SK-N-SH treated with all-trans-retinoic acid at 6 μM for 48 hours (cell line): ENCODE measurements around the gene PTGIS.

Experiments used
- ATAC-seq: fragments of 200-7000 bp; cut with Tn5 transposase; 3 replicates; pipeline ENCODE4 v1.9.1; 2020; ENCODE audit warnings: mild to moderate bottlenecking, moderate library complexity
- ARNTL ChIP-seq: fragments of 450-650 bp; formaldehyde crosslinking; IDR thresholded peaks from 2 replicates; pipeline ENCODE4 v1.5.0; 2020; ENCODE audit warnings: low read depth, mild to moderate bottlenecking, moderate library complexity, borderline replicate concordance
- BACH2 ChIP-seq: fragments of 250-450 bp; sonication (Bioruptor Pico); IDR thresholded peaks from 2 replicates; pipeline ENCODE4 v1.9.0; 2021; ENCODE audit warnings: mild to moderate bottlenecking, borderline replicate concordance
- CREB5 ChIP-seq: fragments of 250-450 bp; sonication (Bioruptor Pico); IDR thresholded peaks from 2 replicates; pipeline ENCODE4 v1.5.1; 2020; ENCODE audit warnings: low read depth, mild to moderate bottlenecking, moderate library complexity
- CSDC2 ChIP-seq: fragments of 250-450 bp; sonication (Bioruptor Pico); IDR thresholded peaks from 2 replicates; pipeline ENCODE4 v1.5.0; 2020; ENCODE audit warnings: mild to moderate bottlenecking, moderate library complexity
- ESRRG ChIP-seq: fragments of 250-450 bp; sonication (Bioruptor Pico); IDR thresholded peaks from 2 replicates; pipeline ENCODE4 v1.6.1; 2021; ENCODE audit warnings: mild to moderate bottlenecking
- GLIS3 ChIP-seq: fragments of 250-450 bp; sonication (Bioruptor Pico); IDR thresholded peaks from 2 replicates; pipeline ENCODE4 v1.5.0; 2020; ENCODE audit warnings: mild to moderate bottlenecking, moderate library complexity
- ISL1 ChIP-seq: fragments of 250-450 bp; sonication (Bioruptor Pico); IDR thresholded peaks from 2 replicates; pipeline ENCODE4 v2.1.2; 2022; ENCODE audit warnings: mild to moderate bottlenecking, moderate library complexity
- OSR1 ChIP-seq: fragments of 250-450 bp; sonication (Bioruptor Pico); IDR thresholded peaks from 2 replicates; pipeline ENCODE4 v1.8.0; 2022; ENCODE audit warnings: moderate library complexity, mild to moderate bottlenecking, inconsistent platforms
- POU6F1 ChIP-seq: fragments of 250-450 bp; sonication (Bioruptor Pico); IDR thresholded peaks from 2 replicates; pipeline ENCODE4 v1.8.0; 2021; ENCODE audit warnings: low read depth, mild to moderate bottlenecking, moderate library complexity, borderline replicate concordance
- PPARA ChIP-seq: fragments of 250-450 bp; sonication (Bioruptor Pico); IDR thresholded peaks from 2 replicates; pipeline ENCODE4 v1.5.0; 2020; ENCODE audit warnings: mild to moderate bottlenecking, borderline replicate concordance
- RARB ChIP-seq: fragments of 250-450 bp; sonication (Bioruptor Pico); IDR thresholded peaks from 2 replicates; pipeline ENCODE4 v1.8.0; 2021; ENCODE audit warnings: mild to moderate bottlenecking, moderate library complexity
- SNAI2 ChIP-seq: fragments of 250-450 bp; sonication (Bioruptor Pico); IDR thresholded peaks from 2 replicates; pipeline ENCODE4 v1.5.0; 2020; ENCODE audit warnings: mild to moderate bottlenecking, moderate library complexity
- TCF4 ChIP-seq: fragments of 250-450 bp; sonication (Bioruptor Pico); IDR thresholded peaks from 2 replicates; pipeline ENCODE4 v1.8.0; 2021; ENCODE audit warnings: mild to moderate bottlenecking, moderate library complexity, borderline replicate concordance
- TOX ChIP-seq: fragments of 250-450 bp; sonication (Bioruptor Pico); IDR thresholded peaks from 2 replicates; pipeline ENCODE4 v1.8.0; 2021; ENCODE audit warnings: mild to moderate bottlenecking, moderate library complexity, borderline replicate concordance
- TSHZ2 ChIP-seq: fragments of 250-450 bp; sonication (Bioruptor Pico); IDR thresholded peaks from 2 replicates; pipeline ENCODE4 v1.5.0; 2020; ENCODE audit warnings: mild to moderate bottlenecking, moderate library complexity
- ZC3H10 ChIP-seq: fragments of 250-450 bp; sonication (Bioruptor Pico); IDR thresholded peaks from 2 replicates; pipeline ENCODE4 v1.5.1; 2021; ENCODE audit warnings: mild to moderate bottlenecking, moderate library complexity
- ZFP3 ChIP-seq: fragments of 250-450 bp; sonication (Bioruptor Pico); IDR thresholded peaks from 2 replicates; pipeline ENCODE4 v1.5.0; 2020; ENCODE audit warnings: mild to moderate bottlenecking, moderate library complexity
- ZFP30 ChIP-seq: fragments of 450-650 bp; formaldehyde crosslinking; IDR thresholded peaks from 2 replicates; pipeline ENCODE4 v1.5.0; 2022; ENCODE audit warnings: mild to moderate bottlenecking, moderate library complexity
- ZNF565 ChIP-seq: fragments of 450-650 bp; formaldehyde crosslinking; conservative IDR thresholded peaks from 2 replicates; pipeline ENCODE4 v1.5.0; 2020; ENCODE audit warnings: low read depth, mild to moderate bottlenecking, moderate library complexity
- ZNF70 ChIP-seq: fragments of 450-650 bp; formaldehyde crosslinking; IDR thresholded peaks from 2 replicates; pipeline ENCODE4 v1.5.0; 2020; ENCODE audit warnings: mild to moderate bottlenecking, moderate library complexity
- ZNF8 ChIP-seq: fragments of 450-650 bp; formaldehyde crosslinking; IDR thresholded peaks from 2 replicates; pipeline ENCODE4 v1.5.0; 2020; ENCODE audit warnings: mild to moderate bottlenecking, moderate library complexity
- TF ChIP-seq, protein P1 (sequence below): fragments of 250-450 bp; sonication (Bioruptor Pico); IDR thresholded peaks from 2 replicates; pipeline ENCODE4 v1.5.1; 2021; ENCODE audit warnings: mild to moderate bottlenecking, moderate library complexity
- TF ChIP-seq, protein P2 (sequence below): fragments of 250-450 bp; sonication (Bioruptor Pico); IDR thresholded peaks from 2 replicates; pipeline ENCODE4 v1.8.0; 2020; ENCODE audit warnings: mild to moderate bottlenecking, moderate library complexity, borderline replicate concordance

The PTGIS gene

DNA sequence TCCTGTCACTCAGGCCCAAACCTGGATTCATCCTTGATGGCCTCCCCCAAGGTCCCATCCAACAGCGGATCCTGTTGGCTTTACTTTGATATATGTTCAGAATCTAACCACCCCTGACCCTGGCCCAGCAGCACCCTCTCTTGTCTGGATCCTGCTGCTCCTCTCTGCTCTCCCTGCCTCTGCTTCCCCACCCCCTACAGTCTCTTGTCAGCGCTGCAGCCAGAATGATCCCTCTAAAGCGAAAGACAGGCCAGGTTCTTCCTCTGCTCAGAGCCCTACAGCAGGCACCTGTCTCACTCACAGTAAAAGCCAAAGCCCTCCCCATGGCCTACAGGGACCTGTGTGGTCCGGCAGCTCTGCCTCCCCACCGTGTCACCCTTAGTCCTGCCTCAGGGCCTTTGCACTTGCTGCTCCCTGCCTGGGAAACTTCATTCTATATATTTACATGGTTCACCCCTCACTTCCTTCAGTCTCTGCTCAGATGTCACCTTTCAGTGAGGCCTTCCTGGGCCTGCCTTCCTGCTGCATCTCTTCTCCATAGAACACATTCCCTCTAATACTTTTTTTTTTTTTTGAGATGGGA is 48.1 kb downstream of the PTGIS start:
- peak; percentile 30; the same call in 1 of the 3 replicates for ATAC-seq
- TF ChIP-seq PPARA (no peak), ISL1 (CRISPR knock-in tag) (no peak), ZC3H10 (CRISPR knock-in tag) (no peak), OSR1 (CRISPR knock-in tag) (no peak), CSDC2 (CRISPR knock-in tag) (no peak), ZNF8 (CRISPR knock-in tag) (no peak), BACH2 (CRISPR knock-in tag) (no peak), ZFP3 (CRISPR knock-in tag) (no peak), TCF4 (no peak), SNAI2 (no peak), ZNF565 (CRISPR knock-in tag) (no peak), GLIS3 (no peak), TOX (CRISPR knock-in tag) (no peak), RARB (no peak), CREB5 (no peak), TSHZ2 (CRISPR knock-in tag) (no peak), ESRRG (no peak), POU6F1 (CRISPR knock-in tag) (no peak)
- TF ChIP-seq, protein P1, sequence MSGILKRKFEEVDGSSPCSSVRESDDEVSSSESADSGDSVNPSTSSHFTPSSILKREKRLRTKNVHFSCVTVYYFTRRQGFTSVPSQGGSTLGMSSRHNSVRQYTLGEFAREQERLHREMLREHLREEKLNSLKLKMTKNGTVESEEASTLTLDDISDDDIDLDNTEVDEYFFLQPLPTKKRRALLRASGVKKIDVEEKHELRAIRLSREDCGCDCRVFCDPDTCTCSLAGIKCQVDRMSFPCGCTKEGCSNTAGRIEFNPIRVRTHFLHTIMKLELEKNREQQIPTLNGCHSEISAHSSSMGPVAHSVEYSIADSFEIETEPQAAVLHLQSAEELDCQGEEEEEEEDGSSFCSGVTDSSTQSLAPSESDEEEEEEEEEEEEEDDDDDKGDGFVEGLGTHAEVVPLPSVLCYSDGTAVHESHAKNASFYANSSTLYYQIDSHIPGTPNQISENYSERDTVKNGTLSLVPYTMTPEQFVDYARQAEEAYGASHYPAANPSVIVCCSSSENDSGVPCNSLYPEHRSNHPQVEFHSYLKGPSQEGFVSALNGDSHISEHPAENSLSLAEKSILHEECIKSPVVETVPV (CRISPR knock-in tag): no peak
- TF ChIP-seq, protein P2, sequence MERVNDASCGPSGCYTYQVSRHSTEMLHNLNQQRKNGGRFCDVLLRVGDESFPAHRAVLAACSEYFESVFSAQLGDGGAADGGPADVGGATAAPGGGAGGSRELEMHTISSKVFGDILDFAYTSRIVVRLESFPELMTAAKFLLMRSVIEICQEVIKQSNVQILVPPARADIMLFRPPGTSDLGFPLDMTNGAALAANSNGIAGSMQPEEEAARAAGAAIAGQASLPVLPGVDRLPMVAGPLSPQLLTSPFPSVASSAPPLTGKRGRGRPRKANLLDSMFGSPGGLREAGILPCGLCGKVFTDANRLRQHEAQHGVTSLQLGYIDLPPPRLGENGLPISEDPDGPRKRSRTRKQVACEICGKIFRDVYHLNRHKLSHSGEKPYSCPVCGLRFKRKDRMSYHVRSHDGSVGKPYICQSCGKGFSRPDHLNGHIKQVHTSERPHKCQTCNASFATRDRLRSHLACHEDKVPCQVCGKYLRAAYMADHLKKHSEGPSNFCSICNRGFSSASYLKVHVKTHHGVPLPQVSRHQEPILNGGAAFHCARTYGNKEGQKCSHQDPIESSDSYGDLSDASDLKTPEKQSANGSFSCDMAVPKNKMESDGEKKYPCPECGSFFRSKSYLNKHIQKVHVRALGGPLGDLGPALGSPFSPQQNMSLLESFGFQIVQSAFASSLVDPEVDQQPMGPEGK (CRISPR knock-in tag): no peak

- no peak for TF ChIP-seq ZNF70 (CRISPR knock-in tag)
- TF ChIP-seq CSDC2 (CRISPR knock-in tag): no peak
- TF ChIP-seq ZFP30 (CRISPR knock-in tag): no peak
- no peak for TF ChIP-seq TCF4
- TF ChIP-seq ARNTL (CRISPR knock-in tag): no peak
- TF ChIP-seq, protein P1 (CRISPR knock-in tag): no peak
- no peak for TF ChIP-seq TOX (CRISPR knock-in tag)
- TF ChIP-seq, protein P2 (CRISPR knock-in tag): no peak
- no peak for TF ChIP-seq BACH2 (CRISPR knock-in tag)
- TF ChIP-seq SNAI2: no peak
- no peak for TF ChIP-seq ZC3H10 (CRISPR knock-in tag)
- no peak for TF ChIP-seq ESRRG
- no peak for TF ChIP-seq RARB
- no peak for TF ChIP-seq ISL1 (CRISPR knock-in tag)
- TF ChIP-seq PPARA: no peak
- no peak for TF ChIP-seq ZNF8 (CRISPR knock-in tag)
- TF ChIP-seq POU6F1 (CRISPR knock-in tag): no peak
- peak; percentile 68 for ATAC-seq
These were observed 48.7 kb downstream of the PTGIS start for GRCh38 chr20:49519212-49519712.
